ENCODE measurements around the gene BGLAP.

- TF ChIP-seq WT1 (tag by site-specific recombination; IDR thresholded peaks at IDR 0.05): no peak
- no peak for TF ChIP-seq ZNF140 (tag by site-specific recombination; IDR thresholded peaks at IDR 0.05)
- TF ChIP-seq ZNF391 (tag by site-specific recombination; IDR thresholded peaks at IDR 0.05; ENCODE audit: borderline replicate concordance, low read depth): no peak
- TF ChIP-seq CTCF (tag by site-specific recombination; IDR thresholded peaks at IDR 0.05): no peak
- TF ChIP-seq ZBTB8A (tag by site-specific recombination; IDR thresholded peaks at IDR 0.05): no peak
- TF ChIP-seq, protein P1, sequence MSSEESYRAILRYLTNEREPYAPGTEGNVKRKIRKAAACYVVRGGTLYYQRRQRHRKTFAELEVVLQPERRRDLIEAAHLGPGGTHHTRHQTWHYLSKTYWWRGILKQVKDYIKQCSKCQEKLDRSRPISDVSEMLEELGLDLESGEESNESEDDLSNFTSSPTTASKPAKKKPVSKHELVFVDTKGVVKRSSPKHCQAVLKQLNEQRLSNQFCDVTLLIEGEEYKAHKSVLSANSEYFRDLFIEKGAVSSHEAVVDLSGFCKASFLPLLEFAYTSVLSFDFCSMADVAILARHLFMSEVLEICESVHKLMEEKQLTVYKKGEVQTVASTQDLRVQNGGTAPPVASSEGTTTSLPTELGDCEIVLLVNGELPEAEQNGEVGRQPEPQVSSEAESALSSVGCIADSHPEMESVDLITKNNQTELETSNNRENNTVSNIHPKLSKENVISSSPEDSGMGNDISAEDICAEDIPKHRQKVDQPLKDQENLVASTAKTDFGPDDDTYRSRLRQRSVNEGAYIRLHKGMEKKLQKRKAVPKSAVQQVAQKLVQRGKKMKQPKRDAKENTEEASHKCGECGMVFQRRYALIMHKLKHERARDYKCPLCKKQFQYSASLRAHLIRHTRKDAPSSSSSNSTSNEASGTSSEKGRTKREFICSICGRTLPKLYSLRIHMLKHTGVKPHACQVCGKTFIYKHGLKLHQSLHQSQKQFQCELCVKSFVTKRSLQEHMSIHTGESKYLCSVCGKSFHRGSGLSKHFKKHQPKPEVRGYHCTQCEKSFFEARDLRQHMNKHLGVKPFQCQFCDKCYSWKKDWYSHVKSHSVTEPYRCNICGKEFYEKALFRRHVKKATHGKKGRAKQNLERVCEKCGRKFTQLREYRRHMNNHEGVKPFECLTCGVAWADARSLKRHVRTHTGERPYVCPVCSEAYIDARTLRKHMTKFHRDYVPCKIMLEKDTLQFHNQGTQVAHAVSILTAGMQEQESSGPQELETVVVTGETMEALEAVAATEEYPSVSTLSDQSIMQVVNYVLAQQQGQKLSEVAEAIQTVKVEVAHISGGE (tag by site-specific recombination; conservative IDR thresholded peaks at IDR 0.05; ENCODE audit: low read depth): no peak
- TF ChIP-seq ZFP41 (tag by site-specific recombination; IDR thresholded peaks at IDR 0.05; ENCODE audit: borderline replicate concordance): no peak
- TF ChIP-seq ZNF10 (tag by site-specific recombination; IDR thresholded peaks at IDR 0.05): no peak
- TF ChIP-seq, protein P2, sequence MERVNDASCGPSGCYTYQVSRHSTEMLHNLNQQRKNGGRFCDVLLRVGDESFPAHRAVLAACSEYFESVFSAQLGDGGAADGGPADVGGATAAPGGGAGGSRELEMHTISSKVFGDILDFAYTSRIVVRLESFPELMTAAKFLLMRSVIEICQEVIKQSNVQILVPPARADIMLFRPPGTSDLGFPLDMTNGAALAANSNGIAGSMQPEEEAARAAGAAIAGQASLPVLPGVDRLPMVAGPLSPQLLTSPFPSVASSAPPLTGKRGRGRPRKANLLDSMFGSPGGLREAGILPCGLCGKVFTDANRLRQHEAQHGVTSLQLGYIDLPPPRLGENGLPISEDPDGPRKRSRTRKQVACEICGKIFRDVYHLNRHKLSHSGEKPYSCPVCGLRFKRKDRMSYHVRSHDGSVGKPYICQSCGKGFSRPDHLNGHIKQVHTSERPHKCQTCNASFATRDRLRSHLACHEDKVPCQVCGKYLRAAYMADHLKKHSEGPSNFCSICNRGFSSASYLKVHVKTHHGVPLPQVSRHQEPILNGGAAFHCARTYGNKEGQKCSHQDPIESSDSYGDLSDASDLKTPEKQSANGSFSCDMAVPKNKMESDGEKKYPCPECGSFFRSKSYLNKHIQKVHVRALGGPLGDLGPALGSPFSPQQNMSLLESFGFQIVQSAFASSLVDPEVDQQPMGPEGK (tag by site-specific recombination; IDR thresholded peaks at IDR 0.05): no peak
- TF ChIP-seq, protein P3, sequence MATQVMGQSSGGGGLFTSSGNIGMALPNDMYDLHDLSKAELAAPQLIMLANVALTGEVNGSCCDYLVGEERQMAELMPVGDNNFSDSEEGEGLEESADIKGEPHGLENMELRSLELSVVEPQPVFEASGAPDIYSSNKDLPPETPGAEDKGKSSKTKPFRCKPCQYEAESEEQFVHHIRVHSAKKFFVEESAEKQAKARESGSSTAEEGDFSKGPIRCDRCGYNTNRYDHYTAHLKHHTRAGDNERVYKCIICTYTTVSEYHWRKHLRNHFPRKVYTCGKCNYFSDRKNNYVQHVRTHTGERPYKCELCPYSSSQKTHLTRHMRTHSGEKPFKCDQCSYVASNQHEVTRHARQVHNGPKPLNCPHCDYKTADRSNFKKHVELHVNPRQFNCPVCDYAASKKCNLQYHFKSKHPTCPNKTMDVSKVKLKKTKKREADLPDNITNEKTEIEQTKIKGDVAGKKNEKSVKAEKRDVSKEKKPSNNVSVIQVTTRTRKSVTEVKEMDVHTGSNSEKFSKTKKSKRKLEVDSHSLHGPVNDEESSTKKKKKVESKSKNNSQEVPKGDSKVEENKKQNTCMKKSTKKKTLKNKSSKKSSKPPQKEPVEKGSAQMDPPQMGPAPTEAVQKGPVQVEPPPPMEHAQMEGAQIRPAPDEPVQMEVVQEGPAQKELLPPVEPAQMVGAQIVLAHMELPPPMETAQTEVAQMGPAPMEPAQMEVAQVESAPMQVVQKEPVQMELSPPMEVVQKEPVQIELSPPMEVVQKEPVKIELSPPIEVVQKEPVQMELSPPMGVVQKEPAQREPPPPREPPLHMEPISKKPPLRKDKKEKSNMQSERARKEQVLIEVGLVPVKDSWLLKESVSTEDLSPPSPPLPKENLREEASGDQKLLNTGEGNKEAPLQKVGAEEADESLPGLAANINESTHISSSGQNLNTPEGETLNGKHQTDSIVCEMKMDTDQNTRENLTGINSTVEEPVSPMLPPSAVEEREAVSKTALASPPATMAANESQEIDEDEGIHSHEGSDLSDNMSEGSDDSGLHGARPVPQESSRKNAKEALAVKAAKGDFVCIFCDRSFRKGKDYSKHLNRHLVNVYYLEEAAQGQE (tag by site-specific recombination; IDR thresholded peaks at IDR 0.05): no peak
- TF ChIP-seq ZNF768 (tag by site-specific recombination; IDR thresholded peaks at IDR 0.05): no peak
- TF ChIP-seq, protein P4, sequence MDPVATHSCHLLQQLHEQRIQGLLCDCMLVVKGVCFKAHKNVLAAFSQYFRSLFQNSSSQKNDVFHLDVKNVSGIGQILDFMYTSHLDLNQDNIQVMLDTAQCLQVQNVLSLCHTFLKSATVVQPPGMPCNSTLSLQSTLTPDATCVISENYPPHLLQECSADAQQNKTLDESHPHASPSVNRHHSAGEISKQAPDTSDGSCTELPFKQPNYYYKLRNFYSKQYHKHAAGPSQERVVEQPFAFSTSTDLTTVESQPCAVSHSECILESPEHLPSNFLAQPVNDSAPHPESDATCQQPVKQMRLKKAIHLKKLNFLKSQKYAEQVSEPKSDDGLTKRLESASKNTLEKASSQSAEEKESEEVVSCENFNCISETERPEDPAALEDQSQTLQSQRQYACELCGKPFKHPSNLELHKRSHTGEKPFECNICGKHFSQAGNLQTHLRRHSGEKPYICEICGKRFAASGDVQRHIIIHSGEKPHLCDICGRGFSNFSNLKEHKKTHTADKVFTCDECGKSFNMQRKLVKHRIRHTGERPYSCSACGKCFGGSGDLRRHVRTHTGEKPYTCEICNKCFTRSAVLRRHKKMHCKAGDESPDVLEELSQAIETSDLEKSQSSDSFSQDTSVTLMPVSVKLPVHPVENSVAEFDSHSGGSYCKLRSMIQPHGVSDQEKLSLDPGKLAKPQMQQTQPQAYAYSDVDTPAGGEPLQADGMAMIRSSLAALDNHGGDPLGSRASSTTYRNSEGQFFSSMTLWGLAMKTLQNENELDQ (tag by site-specific recombination; IDR thresholded peaks at IDR 0.05; ENCODE audit: low read depth): no peak
Measured at GRCh38 chr1:156241926-156242325, at the start of gene BGLAP.

All from HEK293 (cell line).